ACC112 (cell line): Measurements from ENCODE around the gene TRIM7.

Experiments
- H2AFZ ChIP-seq: fragments of 200-600 bp; sonication (generic); one replicate; pipeline ENCODE4 v1.6.0; 2017; ENCODE audit warnings: antibody characterized with exemption, low read length; ENCODE audit not compliant: unreplicated experiment
- H3K27ac ChIP-seq: fragments of 200-600 bp; sonication (generic); 2 replicates; pipeline ENCODE4 v1.5.1; 2014; ENCODE audit warnings: low read depth, mild to moderate bottlenecking, antibody characterized with exemption, low read length, moderate library complexity
- H3K27me3 ChIP-seq: fragments of 200-600 bp; sonication (generic); 2 replicates; pipeline ENCODE4 v1.6.1; 2014; ENCODE audit warnings: mild to moderate bottlenecking, antibody characterized with exemption, low read length, moderate library complexity, mixed read lengths; ENCODE audit not compliant: insufficient read depth
- H3K36me3 ChIP-seq: fragments of 200-600 bp; sonication (generic); 2 replicates; pipeline ENCODE4 v1.6.1; 2016; ENCODE audit warnings: mild to moderate bottlenecking, antibody characterized with exemption, low read length, moderate library complexity, mixed read lengths; ENCODE audit not compliant: insufficient read depth
- H3K4me1 ChIP-seq: fragments of 200-600 bp; sonication (generic); one replicate; pipeline ENCODE4 v1.6.1; 2016; ENCODE audit warnings: low read length, mixed read lengths; ENCODE audit not compliant: insufficient read depth, unreplicated experiment, control insufficient read depth
- H3K4me3 ChIP-seq: fragments of 200-600 bp; sonication (generic); 2 replicates; pipeline ENCODE4 v1.5.1; 2014; ENCODE audit warnings: mild to moderate bottlenecking, low read depth, low read length
- H3K79me2 ChIP-seq: fragments of 200-600 bp; sonication (generic); one replicate; pipeline ENCODE4 v1.6.0; 2016; ENCODE audit warnings: low read length; ENCODE audit not compliant: control insufficient read depth, unreplicated experiment, insufficient read depth

TRIM7 gene

GRCh38 chr5:181145133-181145532, 59.9 kb downstream of the TRIM7 start:
- no peaks in the 10 kb centered on the region for H3K4me1 ChIP-seq
- H3K79me2 ChIP-seq = no peaks in the 10 kb centered on the region
- H3K36me3 ChIP-seq = no peaks in the 10 kb centered on the region
- H3K27ac ChIP-seq = no peak overlapping the region
- no peak overlapping the region for H3K4me3 ChIP-seq
- no peak overlapping the region for H2AFZ ChIP-seq
- peaks cover 88% of the 10 kb centered on the region for H3K27me3 ChIP-seq
